ENCODE results near the gene RANGAP1. TPM values are rescaled to one million over a fixed set of nuclear protein-coding genes. Genes with fewer than 3 reads are reported as not detected.
"Not testable (repeated sequence)": the region's sequence is repeated elsewhere in the genome, so short reads cannot be mapped to it uniquely, and the experiment has no call there.

The RANGAP1 gene
- total RNA-seq, 6 donors from 2014 or later = 27.0 to 60.8 (median 52.4) TPM

- WGBS, 2 donors = 83 to 90% methylated on average over 11 to 12 of the region's 12 CpGs
- no peaks in the 10 kb centered on the region for H3K9me3 ChIP-seq
- no peak overlapping the region for H3K4me3 ChIP-seq
- TF ChIP-seq POLR2AphosphoS5 (IDR thresholded peaks at IDR 0.05) (no peak), POLR2A (IDR thresholded peaks at IDR 0.05) (no peak), EP300 (IDR thresholded peaks at IDR 0.05) (no peak), CTCF (IDR thresholded peaks at IDR 0.05) (no peak)
- H3K36me3 ChIP-seq = peaks cover 18 to 96% (median 77%) of the 10 kb centered on the region in 4 donors
- H3K27ac ChIP-seq = no peak overlapping the region
- ATAC-seq (ENCODE audit: low FRiP score in 2 of 2) = no peak
- DNase-seq = no peak
- no peaks in the 10 kb centered on the region for H3K27me3 ChIP-seq
- no peaks in the 10 kb centered on the region for H3K4me1 ChIP-seq
These were observed 24.3 kb downstream of the RANGAP1 start for GRCh38 chr22:41261541-41262249.

DNA sequence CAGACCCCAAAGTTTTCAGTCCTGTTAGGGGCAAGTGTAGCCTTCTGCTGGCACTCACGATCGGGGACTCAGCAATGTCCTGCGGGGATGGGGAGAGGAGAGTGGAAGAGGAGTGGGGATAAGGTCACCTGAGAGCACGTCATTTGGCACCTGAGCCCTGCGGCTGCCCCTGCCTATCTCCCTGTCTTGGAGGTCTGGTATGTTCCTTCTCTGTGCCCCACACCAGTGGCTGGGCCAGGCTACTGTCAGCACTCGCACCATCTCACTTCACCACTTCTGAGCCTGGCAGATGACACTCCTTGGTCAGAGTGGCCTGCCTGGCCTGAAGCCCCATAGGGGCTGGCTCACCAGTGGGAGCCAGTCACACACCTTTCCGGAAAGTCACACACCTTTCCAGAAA is 25.1 kb downstream of the RANGAP1 start:
- no peak for ATAC-seq (ENCODE audit: low FRiP score in 2 of 2)
- Histone ChIP-seq H3K27me3 (no peaks in the 10 kb centered on the region), H3K9me3 (no peaks in the 10 kb centered on the region), H3K4me1 (no peaks in the 10 kb centered on the region), H3K4me3 (no peak overlapping the region), H3K36me3 (peaks cover 18 to 99% (median 81%) of the 10 kb centered on the region in 4 donors), H3K27ac (no peak overlapping the region)
- WGBS, 2 donors = 97 to 99% methylated on average over 7 of the region's 7 CpGs
- DNase-seq = no peak
- TF ChIP-seq POLR2AphosphoS5 (IDR thresholded peaks at IDR 0.05) (no peak), POLR2A (IDR thresholded peaks at IDR 0.05) (no peak), EP300 (IDR thresholded peaks at IDR 0.05) (no peak), CTCF (IDR thresholded peaks at IDR 0.05) (no peak)

GRCh38 chr22:41259756-41260155 is 26.2 kb downstream of the RANGAP1 start:
- H3K27me3 ChIP-seq; H3K9me3 ChIP-seq; ATAC-seq (ENCODE audit: low FRiP score in 2 of 2); DNase-seq; H3K4me3 ChIP-seq; H3K27ac ChIP-seq; H3K4me1 ChIP-seq: not testable (repeated sequence)
- WGBS, 2 donors = 90 to 95% methylated on average over 4 of the region's 4 CpGs
- H3K36me3 ChIP-seq = peaks cover 18 to 100% (median 81%) of the 10 kb centered on the region in 4 donors

DNA sequence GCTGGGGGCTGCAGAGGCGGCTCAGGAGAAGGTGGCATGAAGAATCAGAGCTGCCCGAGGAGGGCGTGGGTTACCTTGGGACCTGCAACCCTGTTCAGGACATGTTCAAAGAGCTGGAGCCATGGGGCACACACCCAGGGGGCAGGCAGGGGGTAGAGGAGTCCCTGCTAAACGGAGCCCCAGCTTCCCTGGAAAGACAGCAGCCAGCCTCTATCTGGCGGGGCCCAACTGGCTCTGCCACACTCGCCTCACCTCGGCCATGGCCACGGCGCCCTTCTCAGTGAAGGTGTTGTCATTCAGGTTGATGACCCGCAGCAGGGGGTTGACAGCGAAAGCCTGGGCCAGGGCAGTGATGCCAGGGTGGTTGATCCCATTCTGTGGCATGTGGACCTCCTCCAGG is 28.3 kb downstream of the RANGAP1 start:
- ATAC-seq (ENCODE audit: low FRiP score in 2 of 2) = no peak
- Histone ChIP-seq H3K27me3 (no peaks in the 10 kb centered on the region), H3K9me3 (no peaks in the 10 kb centered on the region), H3K27ac (no peak overlapping the region), H3K4me1 (no peaks in the 10 kb centered on the region), H3K4me3 (no peak overlapping the region), H3K36me3 (peaks cover 25 to 98% (median 80%) of the 10 kb centered on the region in 4 donors)
- TF ChIP-seq POLR2AphosphoS5 (IDR thresholded peaks at IDR 0.05) = no peak
- TF ChIP-seq CTCF (IDR thresholded peaks at IDR 0.05) = no peak
- TF ChIP-seq POLR2A (IDR thresholded peaks at IDR 0.05) = no peak
- no peak for TF ChIP-seq EP300 (IDR thresholded peaks at IDR 0.05)
- no peak for DNase-seq
- WGBS, 2 donors = 97% methylated on average over 6 to 11 of the region's 11 CpGs

DNA sequence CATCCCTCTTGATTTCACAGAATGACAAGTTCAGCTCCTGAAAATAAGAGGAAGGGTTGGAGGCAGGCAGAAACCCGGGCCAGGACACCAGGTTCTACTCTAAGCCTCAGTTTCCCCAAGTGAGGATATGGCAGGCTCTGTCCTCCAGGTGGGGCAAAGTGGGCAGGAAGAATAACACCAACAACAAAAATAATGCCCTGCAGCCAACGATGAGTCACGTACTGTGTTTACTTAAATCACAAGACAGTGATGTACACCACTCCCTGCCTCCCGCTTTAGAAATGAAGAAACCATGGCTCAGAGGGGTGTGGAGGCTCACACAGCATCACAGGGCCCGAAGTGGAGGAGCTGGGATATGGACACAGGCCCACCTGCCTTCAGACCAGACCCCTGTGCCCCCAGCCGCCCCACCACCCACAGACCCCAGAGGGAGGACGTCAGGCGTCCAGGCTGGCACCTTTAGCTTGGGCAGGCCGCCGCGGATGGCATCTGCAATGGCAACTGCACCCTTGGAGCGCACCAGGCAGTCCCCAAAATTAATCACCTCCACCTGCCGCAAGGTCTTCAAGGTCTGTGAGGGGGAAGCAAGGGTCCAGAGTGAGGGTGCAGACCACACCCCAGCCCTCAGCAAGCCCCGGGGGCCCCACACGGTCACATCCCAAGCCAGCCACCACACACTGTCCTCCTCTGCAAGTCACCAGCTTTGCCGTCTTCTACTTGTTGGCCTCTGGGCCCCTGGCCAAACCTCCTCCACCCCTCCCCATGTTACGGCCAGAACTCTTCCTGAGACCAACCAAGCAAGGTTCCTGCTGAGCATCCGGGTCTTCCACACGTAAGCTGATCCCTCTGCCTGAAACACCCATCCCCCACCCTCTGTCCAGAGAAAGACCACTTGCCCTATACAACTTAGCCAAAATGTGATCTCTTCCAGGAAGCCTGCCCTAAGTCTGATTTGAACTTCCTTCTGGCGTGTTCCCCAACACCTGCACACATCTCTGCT is 29.4 kb downstream of the RANGAP1 start:
- no peaks in the 10 kb centered on the region for H3K27me3 ChIP-seq
- no peaks in the 10 kb centered on the region for H3K9me3 ChIP-seq
- ATAC-seq (ENCODE audit: low FRiP score in 2 of 2) = peak in 1 of 2 donors; percentile 29
- DNase-seq = peak in 1 of 2 donors; percentile 71
- H3K4me1 ChIP-seq = no peaks in the 10 kb centered on the region
- 77% methylated on average over 12 to 15 of the region's 20 CpGs for WGBS, 2 donors
- H3K4me3 ChIP-seq = no peak overlapping the region
- TF ChIP-seq EP300 (IDR thresholded peaks at IDR 0.05) (no peak), CTCF (IDR thresholded peaks at IDR 0.05) (peak in 1 of 6 experiments; percentile 10), POLR2AphosphoS5 (IDR thresholded peaks at IDR 0.05) (no peak), POLR2A (IDR thresholded peaks at IDR 0.05) (no peak)
- peaks cover 26 to 98% (median 81%) of the 10 kb centered on the region in 4 donors for H3K36me3 ChIP-seq
- no peak overlapping the region for H3K27ac ChIP-seq
